ENCODE results near the gene PCGF1. TPM values are rescaled to one million over a fixed set of nuclear protein-coding genes. Genes with fewer than 3 reads are reported as not detected.

PCGF1 gene
- total RNA-seq, 1 experiment from 2014 or later = 39.9 TPM

GRCh38 chr2:74526649-74527230 lies 19.2 kb upstream of the PCGF1 start (continued):
- TF ChIP-seq ZBTB33 (IDR thresholded peaks at IDR 0.05; ENCODE audit: extremely low read depth, insufficient replicate concordance, low read length) = no peak
- TF ChIP-seq FOSL1 (IDR thresholded peaks at IDR 0.05; ENCODE audit: low read depth) = no peak
- no peak for TF ChIP-seq ELF1 (IDR thresholded peaks at IDR 0.05; ENCODE audit: borderline replicate concordance, low read depth)
- TF ChIP-seq MAX (IDR thresholded peaks at IDR 0.05) = no peak

- CTCF ChIA-PET = interaction anchor here (0.6 kb wide), 1 partner anchor 55 kb away, joined by 4 read pairs; no protein-coding TSS in a partner anchor
- TF ChIP-seq RAD21 (IDR thresholded peaks at IDR 0.05; ENCODE audit: low read depth) = no peak
- TF ChIP-seq POLR2AphosphoS5 (IDR thresholded peaks at IDR 0.05; ENCODE audit: low read depth, low read length) = peak; percentile 46
- no peak for TF ChIP-seq CBX3 (IDR thresholded peaks at IDR 0.05; ENCODE audit: low read depth)
- no peak within 1 kb of the TSS for H3K4me2 ChIP-seq (ENCODE audit: low read length)
- H3K27me3 ChIP-seq (ENCODE audit: insufficient read depth, low read length) = no peaks in the 10 kb centered on the region
- H3K79me2 ChIP-seq (ENCODE audit: insufficient read depth, low read length) = peaks cover 42% of the 10 kb centered on the region
- H2AFZ ChIP-seq (ENCODE audit: low read depth, low read length, poor library complexity, severe bottlenecking) = no peak within 1 kb of the TSS
- no peaks in the 10 kb centered on the region for H4K20me1 ChIP-seq (ENCODE audit: insufficient read depth)
- no peak within 1 kb of the TSS for H3K4me3 ChIP-seq (replicated peaks in 1 of 2; ENCODE audit: low read depth in 1 of 2, low read length in 2 of 2)
- peaks cover 12 to 25% of the 10 kb centered on the region in 2 experiments for H3K4me1 ChIP-seq (ENCODE audit: control insufficient read depth in 1 of 2, insufficient read depth in 2 of 2, low read length in 2 of 2)
- H3K9ac ChIP-seq (ENCODE audit: low read length) = no peak within 1 kb of the TSS
- no peak for DNase-seq (ENCODE audit: low read depth, low spot score)
- H3K27ac ChIP-seq (ENCODE audit: low read depth, low read length) = no peak within 1 kb of the TSS
- no peak for ATAC-seq
- POLR2A ChIA-PET = interaction anchor here (1.0 kb wide), 1 partner anchor 19 kb away, joined by 3 read pairs; the partner anchor contains the start of gene PCGF1
- peaks cover 18 to 27% of the 10 kb centered on the region in 2 experiments for H3K36me3 ChIP-seq (ENCODE audit: control insufficient read depth in 1 of 2, insufficient read depth in 2 of 2, low read length in 2 of 2)
- intact Hi-C loops (cut with micrococcal nuclease) = no loop called here
- H3K9me3 ChIP-seq (ENCODE audit: control insufficient read depth in 1 of 2, insufficient read depth in 1 of 2, low read depth in 1 of 2, low read length in 2 of 2) = no peaks in the 10 kb centered on the region
- no peaks in the 10 kb centered on the region for H3K9me2 ChIP-seq (ENCODE audit: insufficient read depth)
- no TSS peak for BruUV-seq (replicated peaks)
- RAD21 ChIA-PET (ENCODE audit: low non-redundant PET in 1 of 2, low total read pairs in 2 of 2, uncharacterized antibody in 2 of 2, unreplicated experiment in 2 of 2) = no interaction called here
Measured at GRCh38 chr2:74525717-74526648, 18.5 kb upstream of the PCGF1 start, which contains the start of gene DQX1. TSS of gene DQX1 (minus strand) at chr2:74526231. CDS start at chr2:74525729, 502 bp downstream.
